Fibroblast of lung (primary cell): Measurements from ENCODE around the gene RBM39.

ENCODE experiments used
- CTCF ChIP-seq, 2 donors: IDR thresholded peaks in 1 of 2; conservative IDR thresholded peaks in 1 of 2; 1 replicate in 1 of 2; 2 replicates in 1 of 2; pipeline ENCODE4 v1.5.1; 2011 to 2012; ENCODE audit warnings: low read length in 2 of 2, control low read depth in 1 of 2, inconsistent platforms in 1 of 2, low read depth in 1 of 2, mild to moderate bottlenecking in 1 of 2
- EZH2 ChIP-seq: IDR thresholded peaks from 2 replicates; pipeline ENCODE4 v1.5.1; 2012; ENCODE audit warnings: low read length, control low read depth, mild to moderate bottlenecking; ENCODE audit errors: missing control alignments

- TF ChIP-seq EZH2 (no peak), CTCF (conservative IDR thresholded peaks at IDR 0.05 in 1 of 2, IDR thresholded peaks at IDR 0.05 in 1 of 2; ENCODE audit: low read depth in 1 of 2, low read length in 2 of 2) (no peak)
Measured at GRCh38 chr20:35718972-35719635, 23.0 kb downstream of the RBM39 start.
